Dermis blood vessel endothelial cell (primary cell): ENCODE data around the gene CAMK2N2. TPM values are rescaled to one million over a fixed set of nuclear protein-coding genes. Genes with fewer than 3 reads are reported as not detected.
"Not testable (repeated sequence)": the region's sequence is repeated elsewhere in the genome, so short reads cannot be mapped to it uniquely, and the experiment has no call there.

Experiments used
- DNase-seq: peaks from one replicate; pipeline ENCODE4 v3.0.0; 2010
- total RNA-seq: library from RNA; depleted of rRNA; stranded (reverse); fragments of >200 nt; gene quantifications from 2 replicates; pipeline ENCODE4 v1.2.3, GENCODE V29; 2014

Gene CAMK2N2
- total RNA-seq, 1 donor from 2014 or later: not detected

DNA sequence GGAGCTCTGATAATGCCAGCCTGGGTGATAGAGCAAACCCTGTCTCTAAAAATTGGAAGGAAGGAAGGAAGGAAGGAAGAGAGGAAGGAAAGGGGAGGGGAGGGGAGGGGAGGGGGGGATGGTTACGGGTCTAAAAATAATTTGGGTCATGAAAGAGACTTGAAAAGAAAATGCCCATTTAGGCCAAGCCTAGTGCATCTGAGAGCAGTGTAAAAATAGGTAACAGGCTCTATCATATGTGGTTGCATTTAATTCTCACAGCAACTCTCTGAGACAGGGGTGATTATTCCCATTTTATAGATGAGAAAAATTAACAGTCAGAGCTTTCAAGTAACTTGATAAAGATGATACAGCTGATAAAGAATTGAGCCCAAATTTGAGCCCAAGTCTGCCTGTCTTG, 10.9 kb upstream of the CAMK2N2 start:
- no peak for DNase-seq

DNA sequence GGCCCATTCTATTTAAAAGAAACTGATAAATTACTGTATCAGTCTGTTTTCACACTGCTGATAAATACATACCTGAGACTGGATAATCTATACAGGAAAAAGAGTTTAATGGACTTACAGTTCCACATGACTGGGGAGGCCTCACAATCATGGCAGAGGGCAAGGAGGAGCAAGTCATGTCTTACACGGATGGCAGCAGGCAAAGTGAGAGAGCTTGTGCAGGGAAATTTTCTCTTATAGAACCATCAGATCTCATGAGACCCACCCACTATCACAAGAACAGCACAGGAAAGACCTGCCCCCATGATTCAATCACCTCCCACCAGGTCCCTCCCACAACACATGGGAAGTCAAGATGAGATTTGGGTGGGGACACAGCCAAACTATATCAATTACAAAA, 5.9 kb upstream of the CAMK2N2 start:
- DNase-seq: not testable (repeated sequence)

DNA sequence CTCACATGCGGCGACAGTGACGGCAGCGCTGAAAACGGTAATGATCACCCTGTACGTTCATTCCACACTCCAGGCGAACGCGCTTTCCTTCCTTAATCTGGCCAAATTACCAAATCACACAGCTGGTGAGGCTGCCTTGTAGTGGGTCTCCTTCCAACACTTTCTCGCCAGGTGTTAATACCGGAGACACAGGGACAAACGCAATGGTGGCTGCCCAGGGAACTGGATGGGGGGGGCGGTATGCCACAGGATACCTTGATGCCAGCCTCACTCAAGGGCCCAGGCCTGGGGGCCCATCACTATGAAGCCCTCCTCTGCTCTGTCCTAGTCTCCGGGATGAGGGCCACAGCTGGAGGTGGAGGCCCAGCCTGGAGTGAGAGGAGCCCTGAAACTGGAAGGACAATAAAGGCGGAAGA, 1.4 kb upstream of the CAMK2N2 start:
- no peak for DNase-seq

DNA sequence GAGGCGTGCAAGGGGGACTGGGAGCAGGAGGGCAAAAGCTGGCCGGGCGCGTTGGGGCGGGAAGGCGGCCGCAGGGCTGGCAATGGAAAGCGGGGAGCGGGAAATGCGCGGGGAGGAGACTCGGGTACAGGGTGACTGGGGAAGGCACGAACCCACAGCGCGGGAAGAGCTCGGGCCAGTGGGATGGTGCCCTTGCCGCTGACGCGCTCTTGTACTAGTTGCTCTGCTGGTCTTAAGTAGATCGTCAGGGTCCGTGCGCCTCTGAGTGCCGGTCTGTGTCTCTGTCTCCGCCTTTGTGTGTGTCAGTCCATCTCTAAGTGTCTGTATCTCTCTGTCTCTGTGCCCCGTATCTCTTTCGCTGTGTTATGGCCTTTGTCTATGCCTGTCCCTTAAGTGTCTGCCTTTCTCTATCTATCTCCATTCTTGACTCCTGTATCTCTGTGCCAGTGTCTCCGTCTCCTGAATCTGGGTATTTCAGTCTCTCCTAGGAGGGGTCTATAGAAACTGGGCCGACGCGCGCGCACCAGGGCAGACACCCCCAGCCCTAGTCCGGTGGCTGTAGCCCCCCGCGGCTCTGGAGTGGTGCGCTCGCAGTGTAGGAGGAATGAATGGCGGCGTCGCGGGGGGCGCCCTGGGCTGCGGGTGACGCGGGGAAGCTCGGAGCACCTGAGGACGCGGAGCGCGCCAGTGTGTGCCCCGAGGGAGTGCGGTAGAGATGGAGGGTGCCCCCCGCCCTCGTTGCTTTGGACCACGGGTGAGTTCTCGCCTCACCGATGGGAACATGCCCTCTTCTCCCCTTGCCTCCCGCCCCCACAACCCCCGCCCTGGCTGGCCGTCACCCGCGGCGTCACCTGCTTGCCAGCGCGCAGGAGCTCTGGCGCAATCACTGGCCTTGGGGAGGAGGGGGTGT, 756 bp upstream of the CAMK2N2 start:
- DNase-seq: peak; percentile 34

DNA sequence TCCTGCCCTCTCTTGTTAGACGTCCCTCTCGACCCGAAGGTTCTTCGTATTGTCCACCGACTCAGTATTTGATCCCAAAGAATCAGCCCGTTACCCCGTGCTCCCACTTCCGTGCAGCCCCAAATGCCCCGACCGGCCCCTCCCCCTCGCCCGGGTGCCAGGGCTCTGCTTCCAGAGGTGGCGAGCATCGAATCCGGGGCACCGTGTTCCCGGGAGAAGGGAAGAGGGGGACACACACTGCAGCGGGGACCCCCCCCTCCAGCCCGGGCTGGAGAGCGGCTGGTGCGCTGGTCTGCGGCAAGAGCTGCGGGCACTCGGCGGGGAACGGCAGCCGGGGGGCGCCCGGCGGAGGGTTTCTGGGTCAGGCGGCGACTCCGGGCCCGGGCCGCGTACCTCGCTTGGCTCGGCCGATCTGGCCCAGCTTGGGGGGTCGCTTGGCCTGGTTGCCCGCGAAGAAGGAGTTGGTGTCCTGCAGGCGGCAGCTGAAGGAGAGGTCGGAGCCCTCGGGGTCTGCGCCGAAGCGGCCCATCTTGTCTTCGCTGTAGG, 556 bp downstream of the CAMK2N2 start:
- no peak for DNase-seq

DNA sequence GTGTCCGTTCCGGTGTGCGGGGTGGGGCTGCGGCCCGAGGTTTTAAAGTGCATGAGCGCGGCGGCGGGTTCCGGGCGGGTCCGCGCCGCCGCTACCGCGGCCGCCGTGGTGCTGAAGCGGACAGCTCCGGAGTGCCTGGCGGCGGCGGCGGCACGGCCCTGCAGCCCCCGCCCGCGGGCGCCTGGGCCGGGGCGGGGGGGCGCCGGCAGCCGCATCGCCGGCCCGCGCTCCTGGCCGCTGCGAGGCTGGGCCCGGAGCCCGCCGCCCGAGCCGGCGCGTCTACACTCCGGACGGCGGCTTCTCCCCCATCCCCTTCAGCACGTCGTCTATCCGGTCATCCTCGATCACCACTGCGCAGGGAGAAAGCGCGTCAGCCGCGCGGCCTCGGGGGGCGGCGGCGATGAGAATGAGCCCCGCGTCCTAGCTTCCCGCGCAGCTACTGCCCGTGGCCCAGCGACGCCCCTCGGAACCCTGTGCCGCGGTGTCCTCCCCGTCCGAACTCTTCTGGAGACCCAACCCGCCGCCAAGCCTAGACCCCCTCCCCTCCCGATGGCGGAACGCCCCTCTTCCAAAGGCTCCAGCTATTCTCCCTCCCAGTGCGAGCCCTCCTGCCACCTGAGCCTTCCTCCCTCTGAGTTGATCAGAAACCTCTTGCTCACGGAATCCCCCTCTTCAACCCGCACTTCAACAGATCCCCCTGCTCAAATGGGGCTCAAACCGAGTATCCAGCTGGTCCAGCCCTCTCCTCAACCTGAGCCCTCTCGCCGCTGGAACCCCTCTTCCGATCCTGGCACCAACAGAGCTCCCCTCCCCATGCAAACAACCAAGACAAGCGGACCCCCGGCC, 1.3 kb downstream of the CAMK2N2 start:
- peak; percentile 55 for DNase-seq

DNA sequence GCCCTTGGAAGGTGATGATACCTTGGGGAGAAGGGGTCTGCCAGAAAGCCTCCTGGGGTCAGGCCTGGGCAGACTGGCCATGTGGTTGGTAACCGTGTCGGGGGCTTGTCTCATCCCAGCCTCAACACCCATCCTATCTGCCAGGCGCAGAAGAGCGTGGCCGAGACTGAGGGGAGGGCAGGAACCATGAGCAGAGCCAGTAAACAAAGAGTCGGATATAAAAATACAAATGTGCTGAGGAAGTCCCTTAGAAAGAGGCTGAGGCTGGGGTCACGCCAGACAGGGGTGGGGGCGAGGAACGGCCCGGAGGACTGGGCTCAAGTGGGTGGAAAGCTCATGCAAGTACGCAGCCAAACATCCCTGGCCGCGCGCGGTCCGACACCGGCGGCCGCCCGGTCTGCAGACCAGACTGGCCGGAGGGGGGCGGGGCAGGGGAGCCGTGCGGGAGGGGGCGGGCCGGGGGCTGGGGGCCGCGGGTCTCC, 1.9 kb downstream of the CAMK2N2 start:
- DNase-seq: no peak

DNA sequence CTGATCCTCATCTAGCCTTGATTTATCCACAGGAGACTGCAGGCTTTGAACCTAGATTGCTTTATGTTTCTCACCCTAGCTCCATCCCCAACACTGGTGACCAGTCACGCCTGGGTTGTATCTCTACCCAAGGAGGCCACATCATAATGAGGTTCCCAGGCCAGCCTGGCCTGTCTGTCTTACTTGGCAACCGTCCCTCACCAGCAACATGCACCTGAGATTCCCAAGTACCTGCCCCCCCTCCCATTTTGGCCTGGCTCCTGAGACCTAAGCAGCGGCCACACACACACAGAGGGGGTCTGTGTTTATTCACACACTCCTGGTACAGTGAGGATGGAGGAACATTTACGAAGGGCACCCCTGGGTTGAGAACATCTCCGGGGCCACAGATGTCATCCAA, 2.4 kb downstream of the CAMK2N2 start:
- DNase-seq: no peak

DNA sequence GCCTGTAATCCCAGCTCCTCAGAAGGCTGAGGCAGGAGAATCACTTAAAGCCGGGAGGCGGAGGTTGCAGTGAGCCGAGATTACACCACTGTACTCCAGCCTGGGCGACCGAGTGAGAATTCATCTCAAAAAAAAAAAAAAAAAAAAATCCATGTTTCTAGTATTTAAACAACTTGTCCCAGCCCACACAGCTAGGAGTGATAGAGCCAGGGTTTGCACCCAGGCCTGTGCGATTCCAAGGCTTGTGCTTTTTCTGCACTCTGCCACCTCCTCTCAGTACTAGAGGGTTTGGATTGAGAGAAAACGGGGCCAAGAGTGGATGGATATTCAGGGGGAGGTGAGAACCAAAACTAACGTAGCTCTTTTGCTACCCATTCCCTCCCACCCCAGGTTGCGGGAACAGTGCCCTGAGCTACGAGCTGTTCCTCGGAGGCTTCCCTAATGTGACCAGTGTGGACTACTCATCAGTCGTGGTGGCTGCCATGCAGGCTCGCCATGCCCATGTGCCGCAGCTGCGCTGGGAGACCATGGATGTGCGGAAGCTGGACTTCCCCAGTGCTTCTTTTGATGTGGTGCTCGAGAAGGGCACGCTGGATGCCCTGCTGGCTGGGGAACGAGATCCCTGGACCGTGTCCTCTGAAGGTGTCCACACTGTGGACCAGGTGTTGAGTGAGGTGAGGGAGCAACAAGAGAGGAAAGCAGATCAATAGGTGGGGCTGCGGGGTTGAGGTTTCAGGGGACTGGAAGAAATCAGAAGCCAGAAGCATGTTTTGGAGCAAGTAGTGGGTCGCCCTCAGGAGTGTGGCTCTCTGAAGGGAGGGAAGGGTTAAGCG, 4.1 kb downstream of the CAMK2N2 start:
- DNase-seq: no peak

DNA sequence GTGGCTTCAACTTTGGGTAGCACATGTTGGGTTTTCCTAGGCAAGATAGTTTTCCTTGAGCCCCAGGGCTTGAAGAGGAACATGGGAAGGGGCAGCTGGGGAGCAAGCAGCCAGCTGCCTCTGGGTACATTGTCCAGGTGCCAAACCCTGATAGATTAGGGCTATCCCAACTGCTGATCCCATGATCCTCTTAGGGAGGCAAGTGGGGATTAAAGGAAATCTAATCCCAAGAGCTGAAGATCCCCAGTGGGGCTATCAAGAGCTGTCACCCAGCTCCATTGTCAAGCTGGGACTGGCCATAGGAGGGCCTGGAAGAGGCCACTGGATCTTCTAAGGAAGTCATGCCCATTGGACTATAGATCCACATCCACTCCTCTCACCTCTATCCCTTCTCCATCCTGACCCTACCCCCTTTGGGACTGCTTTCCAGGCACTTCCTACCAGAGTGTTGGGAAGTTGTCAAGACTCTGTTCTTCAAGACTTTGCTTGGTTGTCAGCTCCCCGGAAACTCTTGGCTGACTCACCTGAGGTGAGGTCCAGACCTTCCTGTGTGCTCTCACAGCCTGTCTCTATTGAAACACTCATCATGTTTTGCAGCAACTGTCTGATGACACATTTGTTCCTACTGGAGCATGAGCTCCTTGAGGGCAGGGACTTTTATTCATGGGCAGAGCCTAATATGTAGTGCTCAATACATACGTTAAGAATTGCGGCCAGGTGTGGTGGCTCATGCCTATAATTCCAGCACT, 5.9 kb downstream of the CAMK2N2 start:
- no peak for DNase-seq

DNA sequence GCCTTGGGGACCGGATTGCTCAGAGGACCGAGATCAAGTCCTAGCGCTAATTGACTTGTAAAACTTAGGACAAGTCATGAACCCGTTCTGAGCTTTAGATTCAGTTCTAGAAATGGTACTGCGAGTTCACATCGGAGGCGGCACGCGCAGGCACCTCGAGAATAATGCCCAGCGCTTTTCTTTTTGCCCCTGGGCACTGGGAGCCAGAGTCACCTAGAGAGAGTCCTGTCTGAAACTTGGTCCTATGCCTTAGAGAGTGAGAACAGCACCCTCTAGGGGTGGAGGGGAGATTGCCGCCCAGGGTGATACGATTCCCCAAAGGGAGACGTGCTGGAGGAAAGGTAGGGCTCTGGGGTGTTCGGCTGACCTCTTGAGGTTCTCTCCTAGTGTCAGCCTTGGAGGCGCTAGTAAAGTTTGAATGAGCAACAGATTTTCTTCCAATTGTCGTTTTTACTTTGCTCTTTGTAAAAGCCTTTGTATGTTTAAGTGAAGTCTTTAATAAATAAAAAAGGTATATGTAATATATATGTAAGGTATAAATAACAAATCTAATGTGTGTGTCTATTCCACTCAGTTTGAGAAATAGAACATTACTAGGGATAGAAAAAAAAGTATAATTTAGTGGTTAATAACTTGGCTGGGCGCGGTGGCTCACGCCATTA, 11.1 kb downstream of the CAMK2N2 start:
- peak; percentile 95 for DNase-seq

DNA sequence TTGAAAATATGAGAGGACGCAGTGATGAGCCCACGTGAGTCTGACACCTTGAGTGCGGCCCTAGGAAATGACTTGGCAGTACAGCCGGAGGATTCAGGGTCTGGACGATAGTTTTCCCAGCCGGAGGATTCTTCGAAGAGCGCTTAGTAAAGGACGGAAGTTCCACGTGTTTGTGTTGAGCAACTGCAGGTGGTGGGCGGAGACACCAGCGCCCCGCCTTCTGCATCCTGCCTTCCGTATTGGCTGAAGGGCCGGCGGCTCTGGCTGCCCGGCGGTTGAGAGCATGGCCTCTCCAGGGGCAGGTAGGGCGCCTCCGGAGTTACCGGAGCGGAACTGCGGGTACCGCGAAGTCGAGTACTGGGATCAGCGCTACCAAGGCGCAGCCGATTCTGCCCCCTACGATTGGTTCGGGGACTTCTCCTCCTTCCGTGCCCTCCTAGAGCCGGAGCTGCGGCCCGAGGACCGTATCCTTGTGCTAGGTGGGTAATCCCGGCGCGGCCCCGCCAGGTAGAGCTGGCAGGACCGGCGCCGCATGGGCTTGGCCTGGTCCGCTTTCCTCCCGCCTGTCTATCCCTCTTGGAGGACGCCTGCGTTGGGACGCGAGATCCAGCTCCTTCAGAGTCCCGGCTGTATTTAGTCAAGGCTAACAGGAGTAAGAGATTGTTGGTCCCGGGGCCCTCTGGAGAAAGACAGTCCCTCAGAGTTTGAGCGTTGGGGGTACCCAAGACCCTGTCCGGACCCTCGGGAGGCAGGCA, 11.8 kb downstream of the CAMK2N2 start, which contains the start of gene EEF1AKMT4:
EEF1AKMT4 (plus strand) TSS at position 261 of the 755 bp plus-strand sequence; CDS start at position 284, 23 bp downstream.
- DNase-seq: peak; percentile 99

DNA sequence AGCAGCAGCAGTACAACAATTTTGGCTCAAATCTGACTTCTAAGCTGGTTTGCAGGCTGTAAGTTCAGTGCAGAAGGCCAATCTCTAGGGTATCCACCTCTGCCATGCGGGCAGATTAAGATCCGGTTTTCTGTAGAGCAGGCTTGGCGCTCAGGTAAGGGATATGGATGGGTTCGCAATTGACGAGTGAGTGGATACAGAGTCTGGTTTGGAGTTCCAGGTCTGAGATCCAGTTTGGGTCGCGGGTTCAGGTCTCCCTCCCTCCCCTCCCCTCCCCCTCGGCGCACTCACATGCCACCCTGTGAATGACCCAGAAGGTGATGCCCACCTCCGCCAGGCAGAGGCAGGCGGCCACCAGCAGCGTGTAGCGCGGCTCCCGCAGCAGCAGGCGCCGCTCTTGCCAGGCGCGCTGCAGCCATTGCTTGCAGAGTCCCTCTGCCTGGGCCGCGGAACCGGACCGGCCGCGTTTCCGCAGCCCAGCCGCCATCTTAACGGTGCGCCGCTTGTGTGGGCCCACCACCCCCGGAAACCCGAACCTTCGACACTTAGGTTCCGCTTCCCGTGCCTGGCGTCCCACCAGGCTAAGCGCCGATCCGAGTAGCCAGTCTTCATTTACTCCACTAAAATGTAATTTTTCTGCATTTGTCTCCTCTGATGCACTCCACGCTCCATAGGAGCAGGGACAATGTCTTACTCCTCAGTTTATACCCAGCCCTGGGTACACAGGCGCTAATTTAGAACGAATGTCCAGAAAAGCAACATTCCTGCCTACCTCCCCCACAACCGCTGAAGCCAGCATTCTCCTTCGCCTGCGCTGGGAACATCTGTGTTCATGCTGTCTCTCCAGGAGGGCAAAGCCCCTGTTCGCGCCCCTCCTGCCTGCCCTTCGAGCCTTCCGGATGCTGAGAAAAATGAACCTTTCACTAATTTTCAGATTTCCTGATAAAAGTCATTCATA, 12.6 kb downstream of the CAMK2N2 start, which contains the start of gene ALG3:
ALG3 (minus strand) TSS at position 509 of the 958 bp plus-strand sequence; CDS start at position 487, 22 bp downstream.
- DNase-seq: peak; percentile 94

DNA sequence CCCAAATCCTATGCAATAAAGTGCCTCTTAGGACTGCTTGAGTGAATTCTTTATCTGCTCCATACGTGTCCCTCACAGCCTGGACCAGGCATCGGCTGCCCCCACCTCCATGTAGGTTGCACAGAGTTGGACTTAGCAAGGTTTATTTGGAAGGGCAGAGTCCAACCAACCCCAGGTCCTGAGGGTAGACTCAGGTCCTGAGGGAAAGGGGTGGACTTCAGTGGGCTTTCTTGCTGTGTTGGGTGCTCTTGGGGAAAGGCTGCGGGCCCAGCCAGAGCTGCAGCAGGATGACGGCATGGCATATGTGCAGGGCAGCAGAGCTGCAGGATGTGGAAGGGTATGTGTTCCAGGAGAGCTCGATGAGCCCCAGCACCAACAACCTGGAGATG, 19.1 kb downstream of the CAMK2N2 start:
- no peak for DNase-seq

DNA sequence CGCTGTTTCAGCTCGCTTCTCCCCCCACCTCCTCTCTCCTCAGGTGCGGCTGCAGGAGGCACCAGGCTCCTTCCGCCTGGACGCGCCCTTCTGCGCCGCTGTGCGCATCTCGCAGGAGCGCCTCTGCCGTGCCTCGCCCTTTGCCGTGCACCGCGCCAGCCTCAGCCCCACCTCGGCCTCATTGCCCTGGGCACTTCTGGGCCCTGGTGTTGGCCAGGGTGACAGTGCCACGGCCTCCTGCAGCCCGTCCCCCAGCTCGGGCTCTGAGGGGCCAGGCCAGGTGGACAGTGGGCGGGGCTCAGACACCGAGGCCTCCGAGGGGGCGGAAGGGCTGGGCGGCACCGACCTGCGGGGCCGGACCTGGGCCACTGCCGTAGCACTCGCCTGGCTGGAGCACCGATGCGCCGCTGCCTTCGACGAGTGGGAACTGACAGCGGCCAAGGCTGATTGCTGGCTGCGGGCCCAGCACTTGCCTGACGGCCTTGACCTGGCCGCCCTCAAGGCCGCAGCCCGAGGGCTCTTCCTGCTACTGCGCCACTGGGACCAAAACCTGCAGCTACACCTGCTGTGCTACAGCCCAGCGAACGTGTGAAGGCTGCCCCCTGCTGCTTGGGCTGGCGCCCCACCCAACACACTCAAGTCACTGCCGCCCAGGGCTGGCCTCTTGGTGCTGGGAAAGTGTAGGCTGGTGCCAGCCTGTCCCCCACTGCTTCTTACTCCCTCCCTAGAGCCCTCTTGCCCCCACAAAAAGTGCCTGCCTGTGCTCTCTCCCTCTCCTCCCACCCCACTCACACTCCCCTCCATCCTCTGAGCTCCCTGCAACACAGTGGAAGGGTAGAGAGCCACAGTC, 19.7 kb downstream of the CAMK2N2 start:
- DNase-seq: peak; percentile 82

DNA sequence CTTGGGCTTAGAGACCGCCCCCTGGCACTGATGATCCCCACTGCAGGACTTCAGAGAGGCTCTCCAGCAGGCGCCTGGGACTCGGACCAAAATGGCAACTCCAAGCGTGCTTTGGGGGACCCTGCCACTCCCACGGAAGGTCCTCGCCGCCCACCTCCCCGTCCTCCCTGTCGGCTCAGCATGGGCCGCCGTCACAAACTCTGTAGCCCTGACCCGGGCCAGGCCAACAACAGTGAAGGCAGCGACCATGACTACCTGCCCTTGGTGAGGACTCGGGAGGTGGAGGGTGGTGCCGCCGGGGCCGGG, 20.3 kb downstream of the CAMK2N2 start:
- DNase-seq: no peak

DNA sequence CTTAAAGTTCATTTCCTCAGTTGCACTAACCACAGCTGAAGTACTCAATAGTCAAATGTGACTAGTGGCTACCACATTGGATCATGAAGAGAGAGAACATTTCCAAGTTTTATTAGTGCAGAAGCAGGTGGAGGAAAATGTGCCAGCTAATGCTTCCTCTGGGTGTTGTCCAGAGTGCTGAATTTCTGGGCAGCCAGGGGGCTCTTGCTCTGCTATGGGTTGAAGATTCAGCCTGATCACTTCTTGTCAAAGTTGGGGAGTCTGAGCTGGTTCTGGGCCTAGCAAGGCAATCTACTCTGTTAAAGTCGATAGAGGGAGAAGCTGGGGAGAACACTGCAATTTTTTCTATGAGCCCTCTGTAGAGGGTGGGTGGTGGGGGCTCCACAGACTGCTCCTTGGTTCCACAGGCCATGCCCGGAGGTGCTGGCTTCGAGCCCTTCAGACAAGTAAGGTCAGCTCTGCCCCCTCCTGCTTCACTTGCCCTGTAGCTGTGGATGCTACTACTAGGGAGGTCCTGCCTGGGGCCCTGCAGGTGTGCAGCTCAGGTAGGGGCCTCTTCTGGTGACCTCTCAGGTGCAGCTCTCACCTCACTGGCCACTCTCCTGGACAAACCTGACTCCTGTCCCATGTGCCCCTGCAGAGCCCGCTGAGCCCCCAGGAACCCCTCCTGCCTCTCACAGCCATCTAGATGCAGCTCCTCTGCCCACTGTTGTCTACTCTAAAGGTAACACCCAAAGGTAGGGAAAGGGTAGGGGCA, 20.8 kb downstream of the CAMK2N2 start:
- DNase-seq: peak; percentile 56
